Measurements from ENCODE around the gene SELENOO.

SELENOO gene

GRCh38 chr22:50216684-50217520 lies 16.1 kb downstream of the SELENOO start:
- Histone ChIP-seq H3K4me3 (ENCODE audit: low read depth in 1 of 2, low read length in 2 of 2) (no peak overlapping the region), H3K9me3 (ENCODE audit: control insufficient read depth in 1 of 2, low read length in 2 of 2) (no peaks in the 10 kb centered on the region), H3K36me3 (ENCODE audit: control insufficient read depth in 1 of 2, insufficient read depth in 2 of 2, low read length in 2 of 2) (peaks cover 33 to 81% of the 10 kb centered on the region in 2 donors), H3K4me1 (ENCODE audit: control insufficient read depth in 1 of 2, insufficient read depth in 2 of 2, low read length in 2 of 2) (peaks cover 0 to 9% of the 10 kb centered on the region in 2 donors), H3K27me3 (ENCODE audit: low read depth, low read length) (no peaks in the 10 kb centered on the region), H3K27ac (ENCODE audit: low read length) (no peak overlapping the region)

- no peak overlapping the region for H3K4me3 ChIP-seq (ENCODE audit: low read depth in 1 of 2, low read length in 2 of 2)
- peaks cover 0 to 9% of the 10 kb centered on the region in 2 donors for H3K4me1 ChIP-seq (ENCODE audit: control insufficient read depth in 1 of 2, insufficient read depth in 2 of 2, low read length in 2 of 2)
- H3K27me3 ChIP-seq (ENCODE audit: low read depth, low read length), result no peaks in the 10 kb centered on the region
- H3K27ac ChIP-seq (ENCODE audit: low read length), result no peak overlapping the region
- no peaks in the 10 kb centered on the region for H3K9me3 ChIP-seq (ENCODE audit: control insufficient read depth in 1 of 2, low read length in 2 of 2)
- H3K36me3 ChIP-seq (ENCODE audit: control insufficient read depth in 1 of 2, insufficient read depth in 2 of 2, low read length in 2 of 2), result peaks cover 35 to 81% of the 10 kb centered on the region in 2 donors
Observed at GRCh38 chr22:50217543-50218152, 16.8 kb downstream of the SELENOO start.

- no peaks in the 10 kb centered on the region for H3K27me3 ChIP-seq (ENCODE audit: low read depth, low read length)
- H3K4me3 ChIP-seq (ENCODE audit: low read depth in 1 of 2, low read length in 2 of 2), result no peak overlapping the region
- no peaks in the 10 kb centered on the region for H3K9me3 ChIP-seq (ENCODE audit: control insufficient read depth in 1 of 2, low read length in 2 of 2)
- H3K27ac ChIP-seq (ENCODE audit: low read length), result no peak overlapping the region
- peaks cover 0 to 9% of the 10 kb centered on the region in 2 donors for H3K4me1 ChIP-seq (ENCODE audit: control insufficient read depth in 1 of 2, insufficient read depth in 2 of 2, low read length in 2 of 2)
- H3K36me3 ChIP-seq (ENCODE audit: control insufficient read depth in 1 of 2, insufficient read depth in 2 of 2, low read length in 2 of 2), result peaks cover 34 to 81% of the 10 kb centered on the region in 2 donors
Observed at GRCh38 chr22:50218153-50218995, 17.6 kb downstream of the SELENOO start.

- Histone ChIP-seq H3K36me3 (ENCODE audit: control insufficient read depth in 1 of 2, insufficient read depth in 2 of 2, low read length in 2 of 2) (peaks cover 34 to 87% of the 10 kb centered on the region in 2 donors), H3K4me3 (ENCODE audit: low read depth in 1 of 2, low read length in 2 of 2) (no peak overlapping the region), H3K9me3 (ENCODE audit: control insufficient read depth in 1 of 2, low read length in 2 of 2) (no peaks in the 10 kb centered on the region), H3K27me3 (ENCODE audit: low read depth, low read length) (no peaks in the 10 kb centered on the region), H3K4me1 (ENCODE audit: control insufficient read depth in 1 of 2, insufficient read depth in 2 of 2, low read length in 2 of 2) (peaks cover 0 to 9% of the 10 kb centered on the region in 2 donors), H3K27ac (ENCODE audit: low read length) (no peak overlapping the region)
Observed at GRCh38 chr22:50218996-50219727, 18.4 kb downstream of the SELENOO start.

GRCh38 chr22:50219800-50220602 lies 19.2 kb downstream of the SELENOO start:
- H3K27me3 ChIP-seq (ENCODE audit: low read depth, low read length), result no peaks in the 10 kb centered on the region
- no peaks in the 10 kb centered on the region for H3K9me3 ChIP-seq (ENCODE audit: control insufficient read depth in 1 of 2, low read length in 2 of 2)
- peaks cover 0 to 9% of the 10 kb centered on the region in 2 donors for H3K4me1 ChIP-seq (ENCODE audit: control insufficient read depth in 1 of 2, insufficient read depth in 2 of 2, low read length in 2 of 2)
- peaks cover 34 to 86% of the 10 kb centered on the region in 2 donors for H3K36me3 ChIP-seq (ENCODE audit: control insufficient read depth in 1 of 2, insufficient read depth in 2 of 2, low read length in 2 of 2)
- H3K4me3 ChIP-seq (ENCODE audit: low read depth in 1 of 2, low read length in 2 of 2), result no peak overlapping the region
- H3K27ac ChIP-seq (ENCODE audit: low read length), result no peak overlapping the region

- Histone ChIP-seq H3K4me1 (ENCODE audit: control insufficient read depth in 1 of 2, insufficient read depth in 2 of 2, low read length in 2 of 2) (peaks cover 0 to 9% of the 10 kb centered on the region in 2 donors), H3K36me3 (ENCODE audit: control insufficient read depth in 1 of 2, insufficient read depth in 2 of 2, low read length in 2 of 2) (peaks cover 34 to 88% of the 10 kb centered on the region in 2 donors)
Observed at GRCh38 chr22:50220603-50221409, 20.0 kb downstream of the SELENOO start.

GRCh38 chr22:50221410-50222300 lies 20.8 kb downstream of the SELENOO start:
- Histone ChIP-seq H3K9me3 (ENCODE audit: control insufficient read depth in 1 of 2, low read length in 2 of 2) (no peaks in the 10 kb centered on the region), H3K27ac (ENCODE audit: low read length) (no peak overlapping the region), H3K27me3 (ENCODE audit: low read depth, low read length) (no peaks in the 10 kb centered on the region), H3K4me3 (ENCODE audit: low read depth in 1 of 2, low read length in 2 of 2) (no peak overlapping the region), H3K4me1 (ENCODE audit: control insufficient read depth in 1 of 2, insufficient read depth in 2 of 2, low read length in 2 of 2) (peaks cover 0 to 9% of the 10 kb centered on the region in 2 donors), H3K36me3 (ENCODE audit: control insufficient read depth in 1 of 2, insufficient read depth in 2 of 2, low read length in 2 of 2) (peaks cover 38 to 86% of the 10 kb centered on the region in 2 donors)

More at GRCh38 chr22:50220603-50221409, 20.0 kb downstream of the SELENOO start:
- Histone ChIP-seq H3K27ac (ENCODE audit: low read length) (no peak overlapping the region), H3K27me3 (ENCODE audit: low read depth, low read length) (no peaks in the 10 kb centered on the region), H3K4me3 (ENCODE audit: low read depth in 1 of 2, low read length in 2 of 2) (no peak overlapping the region), H3K9me3 (ENCODE audit: control insufficient read depth in 1 of 2, low read length in 2 of 2) (no peaks in the 10 kb centered on the region)

GRCh38 chr22:50222508-50222907 lies 21.7 kb downstream of the SELENOO start:
- Histone ChIP-seq H3K4me1 (ENCODE audit: control insufficient read depth in 1 of 2, insufficient read depth in 2 of 2, low read length in 2 of 2) (peaks cover 0 to 9% of the 10 kb centered on the region in 2 donors), H3K9me3 (ENCODE audit: control insufficient read depth in 1 of 2, low read length in 2 of 2) (no peaks in the 10 kb centered on the region), H3K4me3 (ENCODE audit: low read depth in 1 of 2, low read length in 2 of 2) (no peak overlapping the region), H3K36me3 (ENCODE audit: control insufficient read depth in 1 of 2, insufficient read depth in 2 of 2, low read length in 2 of 2) (peaks cover 36 to 85% of the 10 kb centered on the region in 2 donors), H3K27ac (ENCODE audit: low read length) (no peak overlapping the region), H3K27me3 (ENCODE audit: low read depth, low read length) (no peaks in the 10 kb centered on the region)

GRCh38 chr22:50224071-50224470 lies 23.3 kb downstream of the SELENOO start:
- Histone ChIP-seq H3K27ac (ENCODE audit: low read length) (no peak overlapping the region), H3K36me3 (ENCODE audit: control insufficient read depth in 1 of 2, insufficient read depth in 2 of 2, low read length in 2 of 2) (peaks cover 36 to 85% of the 10 kb centered on the region in 2 donors)

More at GRCh38 chr22:50224071-50224470, 23.3 kb downstream of the SELENOO start:
- Histone ChIP-seq H3K4me1 (ENCODE audit: control insufficient read depth in 1 of 2, insufficient read depth in 2 of 2, low read length in 2 of 2) (peaks cover 0 to 8% of the 10 kb centered on the region in 2 donors), H3K4me3 (ENCODE audit: low read depth in 1 of 2, low read length in 2 of 2) (no peak overlapping the region), H3K27me3 (ENCODE audit: low read depth, low read length) (no peaks in the 10 kb centered on the region), H3K9me3 (ENCODE audit: control insufficient read depth in 1 of 2, low read length in 2 of 2) (no peaks in the 10 kb centered on the region)
